Measurements from ENCODE around the gene LDB2.

The LDB2 gene

DNA sequence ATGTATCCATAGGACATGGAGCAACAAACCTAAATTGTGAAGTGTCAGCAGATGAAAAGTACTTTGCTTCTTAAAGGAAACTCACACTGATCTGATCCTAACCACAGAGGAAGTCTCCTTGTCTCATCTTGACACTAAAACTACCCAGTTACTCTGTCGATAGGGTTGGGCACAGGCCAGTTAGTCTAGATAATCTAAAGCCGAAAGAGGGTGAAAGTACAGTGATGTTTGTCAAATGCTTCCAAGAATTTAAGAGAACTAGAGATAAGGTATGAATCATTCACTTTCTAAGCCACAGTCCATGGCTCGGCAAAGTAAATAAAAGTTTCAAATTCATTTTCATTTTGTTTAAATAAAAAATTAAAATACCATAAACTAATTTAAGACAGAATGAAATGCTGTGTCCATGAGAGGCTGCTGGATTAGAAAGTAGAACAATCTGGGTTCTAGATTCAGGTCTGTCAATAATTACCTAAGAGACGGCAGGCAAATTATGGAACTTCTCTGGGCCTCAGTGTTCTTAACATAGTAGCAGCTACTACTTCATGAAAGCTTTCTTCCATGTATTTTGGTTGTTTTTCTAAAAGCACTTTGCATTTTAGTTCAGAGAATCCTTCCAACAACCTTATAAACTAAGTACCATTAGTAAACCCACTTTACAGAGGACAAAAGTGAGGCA lies 176.7 kb downstream of the LDB2 start:
- in situ Hi-C loops (cut with MboI; ENCODE audit: low sequenced_read_pairs, unreplicated experiment) = no loop called here
- TF ChIP-seq, protein P1, sequence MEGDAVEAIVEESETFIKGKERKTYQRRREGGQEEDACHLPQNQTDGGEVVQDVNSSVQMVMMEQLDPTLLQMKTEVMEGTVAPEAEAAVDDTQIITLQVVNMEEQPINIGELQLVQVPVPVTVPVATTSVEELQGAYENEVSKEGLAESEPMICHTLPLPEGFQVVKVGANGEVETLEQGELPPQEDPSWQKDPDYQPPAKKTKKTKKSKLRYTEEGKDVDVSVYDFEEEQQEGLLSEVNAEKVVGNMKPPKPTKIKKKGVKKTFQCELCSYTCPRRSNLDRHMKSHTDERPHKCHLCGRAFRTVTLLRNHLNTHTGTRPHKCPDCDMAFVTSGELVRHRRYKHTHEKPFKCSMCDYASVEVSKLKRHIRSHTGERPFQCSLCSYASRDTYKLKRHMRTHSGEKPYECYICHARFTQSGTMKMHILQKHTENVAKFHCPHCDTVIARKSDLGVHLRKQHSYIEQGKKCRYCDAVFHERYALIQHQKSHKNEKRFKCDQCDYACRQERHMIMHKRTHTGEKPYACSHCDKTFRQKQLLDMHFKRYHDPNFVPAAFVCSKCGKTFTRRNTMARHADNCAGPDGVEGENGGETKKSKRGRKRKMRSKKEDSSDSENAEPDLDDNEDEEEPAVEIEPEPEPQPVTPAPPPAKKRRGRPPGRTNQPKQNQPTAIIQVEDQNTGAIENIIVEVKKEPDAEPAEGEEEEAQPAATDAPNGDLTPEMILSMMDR (IDR thresholded peaks at IDR 0.05; ENCODE audit: borderline replicate concordance, control extremely low read depth, extremely low read depth, insufficient read depth, missing control alignments) = no peak
- no peak for DNase-seq (ENCODE audit: low spot score)

DNA sequence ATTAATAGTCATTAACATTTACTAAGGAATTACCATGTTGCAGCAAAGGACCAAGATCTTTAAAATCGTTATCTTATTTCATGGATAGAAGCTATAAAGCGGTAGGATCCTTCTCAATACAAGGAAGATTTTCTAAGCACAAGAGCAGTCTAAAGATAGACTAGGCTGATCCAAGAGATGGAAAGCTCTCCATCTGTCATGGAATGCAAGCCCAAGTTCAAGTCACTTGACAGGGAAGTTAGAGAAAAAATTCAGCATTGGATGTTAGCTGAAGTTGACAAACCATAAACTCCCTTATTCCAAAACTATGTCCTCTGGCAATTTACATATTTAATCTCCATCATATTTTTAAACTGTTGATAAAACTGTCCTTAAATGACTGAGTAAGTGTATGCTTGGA lies 177.7 kb downstream of the LDB2 start:
- DNase-seq (ENCODE audit: low spot score) = no peak
- in situ Hi-C loops (cut with MboI; ENCODE audit: low sequenced_read_pairs, unreplicated experiment) = no loop called here
- TF ChIP-seq, protein P1 (IDR thresholded peaks at IDR 0.05; ENCODE audit: borderline replicate concordance, control extremely low read depth, extremely low read depth, insufficient read depth, missing control alignments) = no peak

DNA sequence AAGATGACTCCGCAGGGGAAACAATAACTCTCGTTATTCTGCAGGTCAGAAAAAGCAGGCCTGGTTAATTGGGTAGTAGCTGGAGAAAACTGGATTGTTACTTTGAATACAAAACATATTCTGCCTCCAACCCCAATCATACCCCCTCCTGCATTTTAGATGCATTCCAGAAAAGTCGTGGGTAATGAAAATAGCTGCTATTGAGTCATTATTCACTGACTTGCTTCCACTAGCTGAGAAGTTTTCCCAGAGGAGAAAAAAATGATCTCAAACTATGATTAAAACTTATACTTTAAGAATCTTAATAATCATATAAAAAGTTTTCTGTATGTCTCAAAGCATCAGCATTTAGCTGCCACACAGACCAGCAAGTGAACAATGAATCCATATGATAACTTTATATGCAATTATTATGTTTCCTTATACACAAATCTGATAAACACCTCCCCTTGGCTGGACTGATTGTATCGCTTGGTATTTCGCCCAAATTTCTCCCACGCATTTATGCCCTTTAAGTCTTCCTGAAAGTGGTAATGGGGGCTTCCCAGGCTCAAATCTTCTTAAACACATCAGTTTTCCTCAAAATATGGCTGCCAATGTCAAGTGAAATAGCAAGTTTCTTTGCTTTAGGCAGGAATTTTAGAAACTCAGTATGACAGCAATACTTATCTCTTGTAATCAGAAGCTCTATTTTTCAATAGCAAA lies 181.0 kb downstream of the LDB2 start:
- TF ChIP-seq, protein P1 (IDR thresholded peaks at IDR 0.05; ENCODE audit: borderline replicate concordance, control extremely low read depth, extremely low read depth, insufficient read depth, missing control alignments) = no peak
- DNase-seq (ENCODE audit: low spot score) = no peak
- in situ Hi-C loops (cut with MboI; ENCODE audit: low sequenced_read_pairs, unreplicated experiment) = no loop called here

DNA sequence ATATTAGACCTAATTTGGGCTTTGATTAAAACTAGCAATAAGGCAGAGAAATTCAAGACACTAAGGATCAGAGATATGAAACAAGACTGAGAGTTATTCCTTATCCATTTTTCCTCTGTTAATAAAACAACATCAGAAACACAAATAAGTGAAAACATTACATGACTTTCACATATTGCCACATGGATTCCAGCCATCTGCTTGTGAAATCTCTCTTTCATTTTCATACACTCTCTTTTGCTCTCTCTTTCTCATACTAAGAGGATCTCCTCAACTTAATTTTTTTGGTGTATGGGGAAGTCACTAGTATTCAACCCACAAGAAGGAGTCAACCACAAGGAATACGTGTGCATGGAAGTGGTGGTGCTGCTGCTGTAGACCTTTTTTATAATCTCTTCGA lies 183.0 kb downstream of the LDB2 start:
- no peak for DNase-seq (ENCODE audit: low spot score)
- TF ChIP-seq, protein P1 (IDR thresholded peaks at IDR 0.05; ENCODE audit: borderline replicate concordance, control extremely low read depth, extremely low read depth, insufficient read depth, missing control alignments) = no peak
- in situ Hi-C loops (cut with MboI; ENCODE audit: low sequenced_read_pairs, unreplicated experiment) = no loop called here

DNA sequence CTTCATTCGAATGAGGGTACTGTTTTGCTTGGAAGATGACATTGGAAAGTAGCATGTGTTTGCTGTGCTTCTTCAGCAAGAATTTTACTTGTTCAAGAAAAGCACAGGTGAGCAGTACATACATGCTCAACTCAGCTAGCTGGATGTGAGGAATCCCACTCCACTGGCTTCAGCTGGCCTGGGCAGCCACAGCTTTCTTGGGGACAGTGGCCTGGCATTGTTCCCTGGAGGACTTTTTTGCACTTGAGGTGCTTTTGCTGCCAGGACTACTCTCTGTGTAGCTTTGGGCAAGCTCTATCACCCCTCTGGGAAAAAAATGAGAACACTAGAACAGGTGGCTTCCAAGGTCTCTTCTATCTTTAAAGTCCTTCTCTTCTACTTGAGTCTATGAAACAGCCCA lies 184.3 kb downstream of the LDB2 start:
- TF ChIP-seq, protein P1 (IDR thresholded peaks at IDR 0.05; ENCODE audit: borderline replicate concordance, control extremely low read depth, extremely low read depth, insufficient read depth, missing control alignments) = no peak
- in situ Hi-C loops (cut with MboI; ENCODE audit: low sequenced_read_pairs, unreplicated experiment) = no loop called here
- DNase-seq (ENCODE audit: low spot score) = no peak

DNA sequence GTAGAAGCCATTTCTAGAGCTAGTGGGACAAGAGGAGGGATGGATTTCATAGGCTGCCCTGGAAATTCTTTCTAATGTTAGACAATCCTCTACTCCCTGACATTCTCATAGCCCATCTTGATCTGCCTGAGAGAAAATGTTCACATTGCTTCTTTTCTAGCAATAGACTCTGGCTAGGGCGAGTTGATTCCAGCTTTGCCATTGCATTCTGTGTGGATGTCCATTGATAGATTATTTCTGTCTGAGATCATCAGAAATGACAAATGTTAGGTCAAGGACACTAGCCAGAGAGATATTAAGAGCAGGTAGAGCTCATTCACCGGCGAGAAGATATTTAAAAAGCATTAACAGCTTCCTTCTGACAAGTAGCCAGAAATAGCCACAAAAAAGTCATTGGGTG lies 184.7 kb downstream of the LDB2 start:
- TF ChIP-seq, protein P1 (IDR thresholded peaks at IDR 0.05; ENCODE audit: borderline replicate concordance, control extremely low read depth, extremely low read depth, insufficient read depth, missing control alignments) = no peak
- in situ Hi-C loops (cut with MboI; ENCODE audit: low sequenced_read_pairs, unreplicated experiment) = no loop called here
- no peak for DNase-seq (ENCODE audit: low spot score)

Data from GM13976 (cell line).